ENCODE data around the gene LDLR. TPM values are rescaled to one million over a fixed set of nuclear protein-coding genes. Genes with fewer than 3 reads are reported as not detected.

The LDLR gene
- total RNA-seq, 2 donors from 2014 or later, result 65.0 to 190 TPM

GRCh38 chr19:11130824-11131455 is 41.7 kb downstream of the LDLR start:
- H3K4me3 ChIP-seq, result no peak overlapping the region
- no peaks in the 10 kb centered on the region for H3K9me3 ChIP-seq
- H3K27ac ChIP-seq, result peak overlapping the region; percentile 6
- peak; percentile 84 for DNase-seq
- TF ChIP-seq CTCF (IDR thresholded peaks at IDR 0.05), result peak; percentile 68
- H3K36me3 ChIP-seq, result peaks cover 51% of the 10 kb centered on the region
- no peaks in the 10 kb centered on the region for H3K4me1 ChIP-seq
- no peaks in the 10 kb centered on the region for H3K27me3 ChIP-seq
- H3K9ac ChIP-seq (ENCODE audit: low read depth in 2 of 2, low read length in 2 of 2), result no peak overlapping the region
- intact Hi-C loops (cut with DNase I), result no loop called here

GRCh38 chr19:11131471-11131870 is 42.2 kb downstream of the LDLR start:
- no peaks in the 10 kb centered on the region for H3K9me3 ChIP-seq
- no peaks in the 10 kb centered on the region for H3K27me3 ChIP-seq
- no peak overlapping the region for H3K9ac ChIP-seq (ENCODE audit: low read depth in 2 of 2, low read length in 2 of 2)
- no peak for TF ChIP-seq CTCF (IDR thresholded peaks at IDR 0.05)
- H3K4me3 ChIP-seq, result no peak overlapping the region
- no peaks in the 10 kb centered on the region for H3K4me1 ChIP-seq
- peaks cover 50% of the 10 kb centered on the region for H3K36me3 ChIP-seq
- DNase-seq, result no peak
- intact Hi-C loops (cut with DNase I), result no loop called here
- no peak overlapping the region for H3K27ac ChIP-seq

GRCh38 chr19:11136400-11137101 is 47.3 kb downstream of the LDLR start:
- Histone ChIP-seq H3K9ac (ENCODE audit: low read depth in 2 of 2, low read length in 2 of 2) (no peak overlapping the region), H3K4me1 (peaks cover 9% of the 10 kb centered on the region), H3K4me3 (no peak overlapping the region), H3K36me3 (peaks cover 6% of the 10 kb centered on the region), H3K9me3 (no peaks in the 10 kb centered on the region), H3K27ac (no peak overlapping the region), H3K27me3 (no peaks in the 10 kb centered on the region)
- intact Hi-C loops (cut with DNase I), result loop anchor here (1.0 kb wide), 1 partner anchor 68 kb away; no protein-coding TSS in a partner anchor
- TF ChIP-seq CTCF (IDR thresholded peaks at IDR 0.05), result no peak
- no peak for DNase-seq

GRCh38 chr19:11137542-11138384 is 48.5 kb downstream of the LDLR start:
- H3K4me3 ChIP-seq, result peak overlapping the region; percentile 10

More at GRCh38 chr19:11137542-11138384, 48.5 kb downstream of the LDLR start:
- peak; percentile 80 for DNase-seq
- Histone ChIP-seq H3K27me3 (no peaks in the 10 kb centered on the region), H3K36me3 (no peaks in the 10 kb centered on the region), H3K4me1 (peaks cover 9% of the 10 kb centered on the region), H3K27ac (peak overlapping the region; percentile 68), H3K9me3 (no peaks in the 10 kb centered on the region), H3K9ac (ENCODE audit: low read depth in 2 of 2, low read length in 2 of 2) (peak overlapping the region in 1 of 2 donors; percentile 60)
- intact Hi-C loops (cut with DNase I), result loop anchor here (1.0 kb wide), 1 partner anchor 67 kb away; no protein-coding TSS in a partner anchor
- peak; percentile 72 for TF ChIP-seq CTCF (IDR thresholded peaks at IDR 0.05)
